Lower lobe of right lung (tissue), 2 donors: Measurements from ENCODE around the gene EDN2. TPM values are rescaled to one million over a fixed set of nuclear protein-coding genes. Genes with fewer than 3 reads are reported as not detected.
A peak's percentile ranks its signal among the peaks of the same experiment; 100 is the strongest.

ENCODE experiments used
- ATAC-seq, 2 donors: fragments of 200-7000 bp; cut with Tn5 transposase; one replicate each; pipeline ENCODE4 v1.9.1; 2020 to 2022; ENCODE audit warnings: mild to moderate bottlenecking in 2 of 2, moderate library complexity in 2 of 2
- DNase-seq: peaks from one replicate; pipeline ENCODE4 v3.0.0-alpha.2; 2020
- H3K27ac ChIP-seq: fragments of 200-600 bp; one replicate; pipeline ENCODE4 v1.8.0; 2022
- H3K27me3 ChIP-seq: fragments of 200-600 bp; one replicate; pipeline ENCODE4 v1.8.0; 2022; ENCODE audit warnings: low read depth
- H3K36me3 ChIP-seq: fragments of 200-600 bp; one replicate; pipeline ENCODE4 v1.8.0; 2022; ENCODE audit warnings: mild to moderate bottlenecking
- H3K4me1 ChIP-seq: fragments of 200-600 bp; one replicate; pipeline ENCODE4 v1.8.0; 2022
- H3K4me3 ChIP-seq: fragments of 200-600 bp; one replicate; pipeline ENCODE4 v1.8.0; 2022; ENCODE audit warnings: mild to moderate bottlenecking
- H3K9me3 ChIP-seq: fragments of 200-600 bp; one replicate; pipeline ENCODE4 v1.8.0; 2022
- CTCF ChIP-seq: fragments of 200-600 bp; IDR thresholded peaks from one replicate; pipeline ENCODE4 v1.8.0; 2022; ENCODE audit warnings: antibody characterized with exemption, mild to moderate bottlenecking
- intact Hi-C: fragments of 100-400 bp; cut with DNase I; formaldehyde crosslinking; loops from one replicate; pipeline ENCODE4 v1.11.0; 2022
- total RNA-seq: library from RNA; stranded (reverse); fragmentation: NEBNext Ultra II Directional; extraction: Animal tissue kit (Norgen Biotek cat#: 25700); gene quantifications from one replicate; pipeline ENCODE4 v1.2.1, GENCODE V29; 2021
- donor health status: DM: no; HTN: yes; CAD: no; lungs with severe emphysema.

EDN2 gene
- total RNA-seq, 1 donor from 2014 or later: 2.1 TPM

- intact Hi-C loops: no loop called here
Measured at GRCh38 chr1:41432481-41433280, 51.8 kb downstream of the EDN2 start.

DNA sequence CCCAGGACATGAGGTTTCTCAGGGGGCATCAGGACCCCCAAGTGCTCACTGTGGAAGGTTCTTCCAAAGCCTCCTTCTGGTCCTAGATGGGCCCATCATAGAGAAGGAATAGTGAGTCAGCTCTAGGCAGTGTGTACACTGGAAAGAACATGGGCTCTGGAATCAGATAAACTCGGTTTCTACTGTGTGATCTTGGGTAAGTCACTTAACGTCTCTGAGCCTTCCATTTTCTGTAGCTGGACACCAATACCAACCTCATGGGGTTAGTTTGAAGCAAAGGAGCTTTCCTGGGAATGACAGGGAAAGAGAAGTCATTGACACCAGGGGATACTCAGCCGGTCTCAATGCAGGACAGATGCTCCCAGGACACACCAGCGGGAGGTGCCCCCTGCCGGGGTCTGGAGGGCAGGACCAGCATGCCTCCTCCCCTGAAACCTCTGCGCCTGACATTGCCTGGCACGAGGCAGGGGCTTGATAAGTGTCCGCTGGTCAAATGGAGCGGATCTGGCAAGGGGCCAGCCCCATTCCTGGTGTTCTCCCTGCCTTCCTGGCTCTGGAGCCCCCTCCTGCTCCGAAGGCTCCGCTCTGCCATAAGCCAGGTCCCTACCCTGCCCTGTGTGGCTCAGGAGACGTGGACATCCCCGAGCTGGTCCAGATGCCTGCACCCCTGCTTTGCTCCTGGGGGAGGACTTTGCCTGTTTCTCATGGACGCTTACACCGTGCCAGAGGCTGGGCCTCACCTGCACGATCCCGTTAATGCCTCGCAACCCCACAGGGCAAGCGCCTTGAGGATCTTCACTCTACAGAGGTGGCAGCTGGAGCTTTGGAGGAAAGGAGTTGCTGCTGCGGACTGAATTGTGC lies 52.8 kb downstream of the EDN2 start:
- peak; percentile 49 for DNase-seq
- Histone ChIP-seq H3K4me3 (no peak overlapping the region), H3K27me3 (no peaks in the 10 kb centered on the region), H3K27ac (no peak overlapping the region), H3K9me3 (no peaks in the 10 kb centered on the region), H3K36me3 (no peaks in the 10 kb centered on the region), H3K4me1 (peaks cover 20% of the 10 kb centered on the region)
- peak in 1 of 2 donors; percentile 4 for ATAC-seq
- TF ChIP-seq CTCF: no peak
- intact Hi-C loops: no loop called here

More at GRCh38 chr1:41432481-41433280, 51.8 kb downstream of the EDN2 start:
- ATAC-seq (peak; percentile 96 to 97), DNase-seq (peak; percentile 93)
- Histone ChIP-seq H3K9me3 (no peaks in the 10 kb centered on the region), H3K27me3 (peaks cover 6% of the 10 kb centered on the region), H3K4me1 (peaks cover 20% of the 10 kb centered on the region), H3K36me3 (no peaks in the 10 kb centered on the region), H3K4me3 (peak overlapping the region; percentile 0), H3K27ac (peak overlapping the region; percentile 7)
- peak; percentile 96 for TF ChIP-seq CTCF

- Histone ChIP-seq H3K4me1 (peaks cover 20% of the 10 kb centered on the region), H3K4me3 (no peak overlapping the region), H3K27me3 (no peaks in the 10 kb centered on the region), H3K9me3 (no peaks in the 10 kb centered on the region), H3K27ac (no peak overlapping the region), H3K36me3 (no peaks in the 10 kb centered on the region)
- no peak for TF ChIP-seq CTCF
- intact Hi-C loops: no loop called here
- ATAC-seq (no peak), DNase-seq (no peak)
Measured at GRCh38 chr1:41430582-41430981, 53.9 kb downstream of the EDN2 start.

GRCh38 chr1:41430069-41430468 lies 54.4 kb downstream of the EDN2 start:
- TF ChIP-seq CTCF: no peak

GRCh38 chr1:41429641-41430035 lies 54.8 kb downstream of the EDN2 start:
- TF ChIP-seq CTCF: no peak
- intact Hi-C loops: no loop called here
- H3K27me3 ChIP-seq: no peaks in the 10 kb centered on the region
- DNase-seq (peak; percentile 8), ATAC-seq (no peak)
- peaks cover 20% of the 10 kb centered on the region for H3K4me1 ChIP-seq
- no peaks in the 10 kb centered on the region for H3K9me3 ChIP-seq
- no peaks in the 10 kb centered on the region for H3K36me3 ChIP-seq
- no peak overlapping the region for H3K4me3 ChIP-seq
- no peak overlapping the region for H3K27ac ChIP-seq

More at GRCh38 chr1:41430069-41430468, 54.4 kb downstream of the EDN2 start:
- no peak overlapping the region for H3K4me3 ChIP-seq
- H3K27ac ChIP-seq: no peak overlapping the region
- ATAC-seq: no peak
- no peaks in the 10 kb centered on the region for H3K9me3 ChIP-seq
- intact Hi-C loops: no loop called here
- DNase-seq: no peak
- H3K4me1 ChIP-seq: peaks cover 20% of the 10 kb centered on the region
- H3K36me3 ChIP-seq: no peaks in the 10 kb centered on the region
- no peaks in the 10 kb centered on the region for H3K27me3 ChIP-seq

Other genes with a start within 250 kb of the EDN2 start
- gene SCMH1, start 242.4 kb downstream of the EDN2 start, total RNA-seq: 30.0 TPM
- gene FOXO6, start 123.2 kb downstream of the EDN2 start, total RNA-seq: 0.92 TPM